ENCODE measurements around the gene PCAT6. TPM values are rescaled to one million over a fixed set of nuclear protein-coding genes. Genes with fewer than 3 reads are reported as not detected.
"Not testable (repeated sequence)": the region's sequence is repeated elsewhere in the genome, so short reads cannot be mapped to it uniquely, and the experiment has no call there.

The PCAT6 gene
- total RNA-seq, 1 donor from 2014 or later: not detected

- Histone ChIP-seq H3K4me1 (peaks cover 0 to 6% of the 10 kb centered on the region in 2 donors), H3K4me3 (no peak overlapping the region), H3K36me3 (no peaks in the 10 kb centered on the region), H3K27ac (no peak overlapping the region), H3K27me3 (no peaks in the 10 kb centered on the region), H3K9me3 (no peaks in the 10 kb centered on the region)
- intact Hi-C loops (cut with DNase I): no loop called here
- no peak for DNase-seq (ENCODE audit: low spot score in 2 of 2)
- TF ChIP-seq CTCF (IDR thresholded peaks at IDR 0.05): no peak
These were observed 1.6 kb downstream of the PCAT6 start for GRCh38 chr1:202812176-202813026.

- Histone ChIP-seq H3K4me3 (no peak overlapping the region), H3K27ac (no peak overlapping the region), H3K36me3 (no peaks in the 10 kb centered on the region), H3K4me1 (peaks cover 0 to 6% of the 10 kb centered on the region in 2 donors), H3K27me3 (no peaks in the 10 kb centered on the region), H3K9me3 (no peaks in the 10 kb centered on the region)
- intact Hi-C loops (cut with DNase I): no loop called here
- no peak for DNase-seq (ENCODE audit: low spot score in 2 of 2)
- TF ChIP-seq CTCF (IDR thresholded peaks at IDR 0.05): no peak
These were observed 4.4 kb downstream of the PCAT6 start for GRCh38 chr1:202815120-202815519.

- Histone ChIP-seq H3K4me1 (no peaks in the 10 kb centered on the region), H3K27ac (no peak overlapping the region), H3K36me3 (no peaks in the 10 kb centered on the region), H3K4me3 (no peak overlapping the region), H3K27me3 (no peaks in the 10 kb centered on the region), H3K9me3 (no peaks in the 10 kb centered on the region)
- intact Hi-C loops (cut with DNase I): no loop called here
- TF ChIP-seq CTCF (IDR thresholded peaks at IDR 0.05): no peak
- no peak for DNase-seq (ENCODE audit: low spot score in 2 of 2)
These were observed 8.1 kb downstream of the PCAT6 start for GRCh38 chr1:202818819-202819218.

- no peak for TF ChIP-seq CTCF (IDR thresholded peaks at IDR 0.05)
- H3K36me3 ChIP-seq: no peaks in the 10 kb centered on the region
- intact Hi-C loops (cut with DNase I): no loop called here
- no peak for DNase-seq (ENCODE audit: low spot score in 2 of 2)
- H3K27me3 ChIP-seq: no peaks in the 10 kb centered on the region
- no peak overlapping the region for H3K4me3 ChIP-seq
- H3K9me3 ChIP-seq: no peaks in the 10 kb centered on the region
- H3K4me1 ChIP-seq: no peaks in the 10 kb centered on the region
- no peak overlapping the region for H3K27ac ChIP-seq
These were observed 10.7 kb downstream of the PCAT6 start for GRCh38 chr1:202821467-202821866.

GRCh38 chr1:202825748-202826147 lies 15.0 kb downstream of the PCAT6 start:
- Histone ChIP-seq H3K4me3 (no peak overlapping the region), H3K27me3 (no peaks in the 10 kb centered on the region), H3K27ac (no peak overlapping the region), H3K9me3 (no peaks in the 10 kb centered on the region), H3K4me1 (no peaks in the 10 kb centered on the region), H3K36me3 (no peaks in the 10 kb centered on the region)
- TF ChIP-seq CTCF (IDR thresholded peaks at IDR 0.05): no peak
- intact Hi-C loops (cut with DNase I): no loop called here
- DNase-seq (ENCODE audit: low spot score in 2 of 2): no peak

GRCh38 chr1:202829223-202829622 lies 18.5 kb downstream of the PCAT6 start:
- H3K27me3 ChIP-seq; H3K36me3 ChIP-seq; H3K4me3 ChIP-seq; H3K27ac ChIP-seq; DNase-seq (ENCODE audit: low spot score in 2 of 2); H3K9me3 ChIP-seq; intact Hi-C loops (cut with DNase I); H3K4me1 ChIP-seq: not testable (repeated sequence)
